H9 (cell line): ENCODE results near the gene DMWD. TPM values are rescaled to one million over a fixed set of nuclear protein-coding genes. Genes with fewer than 3 reads are reported as not detected.

Source experiments
- DNase-seq: peaks from one replicate; pipeline ENCODE4 v3.0.0-alpha.2; 2017
- H2AFZ ChIP-seq: one replicate; pipeline ENCODE4 v1.6.1; 2013; ENCODE audit warnings: mild to moderate bottlenecking, low read length, control low read depth, moderate library complexity
- H2AK5ac ChIP-seq: 2 replicates; pipeline ENCODE4 v1.6.1; 2013; ENCODE audit warnings: low read length, control low read depth, mixed read lengths; ENCODE audit not compliant: insufficient read length
- H2BK120ac ChIP-seq: one replicate; pipeline ENCODE4 v1.6.1; 2013; ENCODE audit warnings: low read depth, mild to moderate bottlenecking, low read length, control low read depth, inconsistent platforms; ENCODE audit not compliant: poor library complexity, severe bottlenecking
- H2BK12ac ChIP-seq: 2 replicates; pipeline ENCODE4 v1.6.1; 2013; ENCODE audit warnings: low read length, control low read depth, mixed read lengths, low read depth; ENCODE audit not compliant: insufficient read length
- H2BK15ac ChIP-seq: 2 replicates; pipeline ENCODE4 v1.6.1; 2013; ENCODE audit warnings: low read depth, low read length, control low read depth
- H2BK20ac ChIP-seq: one replicate; pipeline ENCODE4 v1.6.1; 2013; ENCODE audit warnings: low read depth, mild to moderate bottlenecking, low read length, control low read depth, inconsistent platforms; ENCODE audit not compliant: poor library complexity, severe bottlenecking
- H2BK5ac ChIP-seq: 2 replicates; pipeline ENCODE4 v1.6.1; 2013; ENCODE audit warnings: low read length, control low read depth, mixed read lengths; ENCODE audit not compliant: insufficient read length
- H3K14ac ChIP-seq: 2 replicates; pipeline ENCODE4 v1.6.1; 2013; ENCODE audit warnings: low read length, control low read depth; ENCODE audit not compliant: insufficient read depth
- H3K18ac ChIP-seq: 2 replicates; pipeline ENCODE4 v1.6.1; 2013; ENCODE audit warnings: low read depth, mild to moderate bottlenecking, mixed read lengths, low read length, control low read depth; ENCODE audit not compliant: insufficient read length
- H3K23ac ChIP-seq: 2 replicates; pipeline ENCODE4 v1.6.1; 2013; ENCODE audit warnings: low read length, control low read depth, mixed read lengths, low read depth; ENCODE audit not compliant: insufficient read length
- H3K23me2 ChIP-seq: 2 replicates; pipeline ENCODE4 v1.6.1; 2013; ENCODE audit warnings: low read depth, mild to moderate bottlenecking, mixed read lengths, low read length, control low read depth; ENCODE audit not compliant: insufficient read length, poor library complexity, severe bottlenecking
- H3K27ac ChIP-seq: 2 replicates; pipeline ENCODE4 v1.5.1; 2013; ENCODE audit warnings: low read length, control low read depth, mixed read lengths, low read depth; ENCODE audit not compliant: insufficient read length
- H3K27me3 ChIP-seq: 2 replicates; pipeline ENCODE4 v1.6.1; 2013; ENCODE audit warnings: low read length, control low read depth, inconsistent platforms; ENCODE audit not compliant: insufficient read depth
- H3K4ac ChIP-seq: 2 replicates; pipeline ENCODE4 v1.6.1; 2013; ENCODE audit warnings: low read depth, mild to moderate bottlenecking, control low read depth, inconsistent platforms, low read length, moderate library complexity
- H3K4me1 ChIP-seq: 2 replicates; pipeline ENCODE4 v1.6.1; 2013; ENCODE audit warnings: low read length, control low read depth, inconsistent platforms; ENCODE audit not compliant: insufficient read depth
- H3K4me2 ChIP-seq: 2 replicates; pipeline ENCODE4 v1.6.1; 2013; ENCODE audit warnings: low read length, control low read depth, mixed read lengths; ENCODE audit not compliant: insufficient read length, insufficient read depth
- H3K56ac ChIP-seq: 2 replicates; pipeline ENCODE4 v1.6.1; 2013; ENCODE audit warnings: low read depth, mild to moderate bottlenecking, mixed read lengths, low read length, control low read depth; ENCODE audit not compliant: insufficient read length
- H3K79me1 ChIP-seq: 2 replicates; pipeline ENCODE4 v1.6.1; 2013; ENCODE audit warnings: low read depth, mild to moderate bottlenecking, moderate library complexity, low read length, control low read depth, inconsistent platforms; ENCODE audit not compliant: insufficient read depth, poor library complexity, severe bottlenecking
- H3K79me2 ChIP-seq: 2 replicates; pipeline ENCODE4 v1.6.1; 2013; ENCODE audit warnings: low read length, control low read depth, inconsistent platforms; ENCODE audit not compliant: insufficient read depth
- H3K9ac ChIP-seq: 2 replicates; pipeline ENCODE4 v1.6.1; 2013; ENCODE audit warnings: low read length, control low read depth, mixed read lengths; ENCODE audit not compliant: insufficient read length; ENCODE audit errors: extremely low read depth
- H3K9me3 ChIP-seq: one replicate; pipeline ENCODE4 v1.6.1; 2013; ENCODE audit warnings: low read depth, low read length, inconsistent platforms; ENCODE audit not compliant: control insufficient read depth
- H3T11ph ChIP-seq: one replicate; pipeline ENCODE4 v1.6.1; 2013; ENCODE audit warnings: mild to moderate bottlenecking, low read length, control low read depth, inconsistent platforms
- H4K20me1 ChIP-seq: one replicate; pipeline ENCODE4 v1.6.1; 2013; ENCODE audit not compliant: control insufficient read depth, insufficient read length, insufficient read depth
- H4K5ac ChIP-seq: 2 replicates; pipeline ENCODE4 v1.6.1; 2013; ENCODE audit warnings: low read depth, mild to moderate bottlenecking, mixed read lengths, low read length, control low read depth; ENCODE audit not compliant: insufficient read length
- H4K8ac ChIP-seq: replicated peaks from 2 replicates; pipeline ENCODE4 v1.6.1; 2013; ENCODE audit warnings: low read length, control low read depth, mixed read lengths, low read depth; ENCODE audit not compliant: insufficient read length
- H4K91ac ChIP-seq: 2 replicates; pipeline ENCODE4 v1.6.1; 2013; ENCODE audit warnings: low read depth, mild to moderate bottlenecking, moderate library complexity, mixed read lengths, low read length, control low read depth; ENCODE audit not compliant: insufficient read length
- H3K27ac Mint-ChIP-seq, 3 experiments: 2 replicates in 2 of 3; 3 replicates in 1 of 3; pipeline ENCODE4 v1.8.0; 2020 to 2021; ENCODE audit warnings: mixed read lengths in 3 of 3, mild to moderate bottlenecking in 1 of 3, moderate library complexity in 1 of 3
- H3K27me3 Mint-ChIP-seq: 2 replicates; pipeline ENCODE4 v1.8.0; 2021; ENCODE audit warnings: low read depth, mild to moderate bottlenecking, moderate library complexity, mixed read lengths
- H3K36me3 Mint-ChIP-seq, 3 experiments: 2 replicates in 2 of 3; 3 replicates in 1 of 3; pipeline ENCODE4 v1.8.0; 2020 to 2021; ENCODE audit warnings: low read depth in 3 of 3, mixed read lengths in 3 of 3; ENCODE audit not compliant: insufficient read depth in 1 of 3
- H3K4me1 Mint-ChIP-seq, 2 experiments: 2 replicates each; pipeline ENCODE4 v1.8.0; 2020; ENCODE audit warnings: mixed read lengths in 2 of 2
- H3K4me3 Mint-ChIP-seq, 2 experiments: 2 replicates in 1 of 2; 3 replicates in 1 of 2; pipeline ENCODE4 v1.8.0; 2020 to 2021; ENCODE audit warnings: mild to moderate bottlenecking in 2 of 2, mixed read lengths in 2 of 2, moderate library complexity in 1 of 2
- H3K9me3 Mint-ChIP-seq, 2 experiments: 2 replicates in 1 of 2; 3 replicates in 1 of 2; pipeline ENCODE4 v1.8.0; 2020; ENCODE audit warnings: mild to moderate bottlenecking in 2 of 2, mixed read lengths in 2 of 2, moderate library complexity in 1 of 2
- WGBS: extraction: QIAGEN DNeasy Blood & Tissue Kit; methylation state at CpG from one replicate; pipeline ENCODE4 v1.1.7; 2013; ENCODE audit warnings: missing lambda C conversion rate, low lambda C conversion rate, mixed read lengths; ENCODE audit not compliant: insufficient read length; ENCODE audit errors: extremely low coverage; 5-methylcytosine and 5-hydroxymethylcytosine counted together
- total RNA-seq: library from RNA; stranded (reverse); gene quantifications from 2 replicates; pipeline ENCODE4 v1.2.1, GENCODE V29; 2021
- TF ChIP-seq, protein P1 (sequence below): fragments of 200-600 bp; sonication (generic); conservative IDR thresholded peaks from 3 replicates; pipeline ENCODE4 v1.8.0; 2021; ENCODE audit warnings: antibody characterized with exemption, mild to moderate bottlenecking

Gene DMWD
- total RNA-seq, 1 experiment from 2014 or later, result 75.1 TPM

- H2BK5ac ChIP-seq, result no peak overlapping the region
- H3K79me2 ChIP-seq, result no peaks in the 10 kb centered on the region
- H3K56ac ChIP-seq, result no peak overlapping the region
- WGBS, result no CpG with 5 or more reads among the region's 5 CpGs
- no peaks in the 10 kb centered on the region for H3K36me3 Mint-ChIP-seq
- H3K4me2 ChIP-seq, result no peak overlapping the region
- H2BK15ac ChIP-seq, result no peak overlapping the region
- no peaks in the 10 kb centered on the region; the same call in 1 of the 2 replicates for H3K27me3 ChIP-seq
- no peak overlapping the region for H2BK120ac ChIP-seq
- no peaks in the 10 kb centered on the region for H3K9me3 Mint-ChIP-seq
- no peak overlapping the region for H2BK20ac ChIP-seq
- H4K20me1 ChIP-seq, result no peaks in the 10 kb centered on the region
- no peaks in the 10 kb centered on the region; the same call in 1 of the 2 replicates for H3K4me1 ChIP-seq
- H2AK5ac ChIP-seq, result no peak overlapping the region
- H3K14ac ChIP-seq, result no peak overlapping the region; the same call in 1 of the 2 replicates
- no peak overlapping the region for H2BK12ac ChIP-seq
- no peak overlapping the region for H3K9ac ChIP-seq
- H3K4me3 Mint-ChIP-seq, result no peak overlapping the region
- no peak overlapping the region for H3T11ph ChIP-seq
- DNase-seq, result no peak
- peaks cover 13% of the 10 kb centered on the region for H3K27me3 Mint-ChIP-seq
- no peak overlapping the region for H3K27ac Mint-ChIP-seq
- peaks cover 3 to 8% of the 10 kb centered on the region in 2 experiments for H3K4me1 Mint-ChIP-seq
- no peaks in the 10 kb centered on the region for H3K9me3 ChIP-seq
- TF ChIP-seq, protein P1, sequence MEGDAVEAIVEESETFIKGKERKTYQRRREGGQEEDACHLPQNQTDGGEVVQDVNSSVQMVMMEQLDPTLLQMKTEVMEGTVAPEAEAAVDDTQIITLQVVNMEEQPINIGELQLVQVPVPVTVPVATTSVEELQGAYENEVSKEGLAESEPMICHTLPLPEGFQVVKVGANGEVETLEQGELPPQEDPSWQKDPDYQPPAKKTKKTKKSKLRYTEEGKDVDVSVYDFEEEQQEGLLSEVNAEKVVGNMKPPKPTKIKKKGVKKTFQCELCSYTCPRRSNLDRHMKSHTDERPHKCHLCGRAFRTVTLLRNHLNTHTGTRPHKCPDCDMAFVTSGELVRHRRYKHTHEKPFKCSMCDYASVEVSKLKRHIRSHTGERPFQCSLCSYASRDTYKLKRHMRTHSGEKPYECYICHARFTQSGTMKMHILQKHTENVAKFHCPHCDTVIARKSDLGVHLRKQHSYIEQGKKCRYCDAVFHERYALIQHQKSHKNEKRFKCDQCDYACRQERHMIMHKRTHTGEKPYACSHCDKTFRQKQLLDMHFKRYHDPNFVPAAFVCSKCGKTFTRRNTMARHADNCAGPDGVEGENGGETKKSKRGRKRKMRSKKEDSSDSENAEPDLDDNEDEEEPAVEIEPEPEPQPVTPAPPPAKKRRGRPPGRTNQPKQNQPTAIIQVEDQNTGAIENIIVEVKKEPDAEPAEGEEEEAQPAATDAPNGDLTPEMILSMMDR, result no peak
- H4K91ac ChIP-seq, result no peak overlapping the region
- no peak overlapping the region for H2AFZ ChIP-seq
- H3K4ac ChIP-seq, result no peak overlapping the region
- H3K18ac ChIP-seq, result no peak overlapping the region
- H3K23ac ChIP-seq, result no peak overlapping the region
- no peaks in the 10 kb centered on the region for H3K79me1 ChIP-seq
- no peak overlapping the region for H4K8ac ChIP-seq
- H3K27ac ChIP-seq, result no peak overlapping the region
- H3K23me2 ChIP-seq, result no peaks in the 10 kb centered on the region
- H4K5ac ChIP-seq, result no peak overlapping the region
Measured at GRCh38 chr19:45747513-45747912, 45.1 kb downstream of the DMWD start.
